ENCODE data around the gene CDH13.

DNA sequence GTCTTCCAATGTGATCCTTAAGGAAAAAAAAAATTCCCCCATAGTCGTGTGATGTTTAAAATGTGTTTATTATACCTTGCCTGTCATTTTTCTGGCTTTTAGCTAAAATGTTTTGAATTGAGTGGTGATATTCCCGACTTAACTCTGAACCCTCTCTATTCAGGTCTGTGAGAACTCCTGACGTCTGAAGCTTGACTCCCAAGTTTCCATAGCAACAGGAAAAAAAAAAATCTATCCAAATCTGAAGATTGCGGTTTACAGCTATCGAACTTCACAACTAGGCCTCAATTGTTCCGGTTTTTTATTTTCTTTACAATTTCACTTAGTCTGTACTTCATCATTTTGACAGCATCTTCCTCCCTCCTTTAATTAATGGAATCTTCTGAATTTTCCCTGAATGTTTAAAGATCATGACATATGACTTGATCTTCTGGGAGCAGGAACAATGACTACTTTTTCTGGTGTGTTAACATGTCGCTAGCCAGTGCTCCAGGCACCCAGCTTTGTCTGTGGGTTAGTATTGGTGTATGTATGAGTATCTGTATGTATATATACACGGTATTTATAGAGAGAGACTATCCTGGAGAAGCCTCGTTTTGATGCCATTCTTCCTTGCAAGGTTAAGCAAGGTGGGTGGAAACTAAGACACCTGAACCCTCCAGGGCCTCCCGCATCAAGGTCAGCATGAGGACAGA, 1168.2 kb downstream of the CDH13 start:
- TF ChIP-seq, protein P1, sequence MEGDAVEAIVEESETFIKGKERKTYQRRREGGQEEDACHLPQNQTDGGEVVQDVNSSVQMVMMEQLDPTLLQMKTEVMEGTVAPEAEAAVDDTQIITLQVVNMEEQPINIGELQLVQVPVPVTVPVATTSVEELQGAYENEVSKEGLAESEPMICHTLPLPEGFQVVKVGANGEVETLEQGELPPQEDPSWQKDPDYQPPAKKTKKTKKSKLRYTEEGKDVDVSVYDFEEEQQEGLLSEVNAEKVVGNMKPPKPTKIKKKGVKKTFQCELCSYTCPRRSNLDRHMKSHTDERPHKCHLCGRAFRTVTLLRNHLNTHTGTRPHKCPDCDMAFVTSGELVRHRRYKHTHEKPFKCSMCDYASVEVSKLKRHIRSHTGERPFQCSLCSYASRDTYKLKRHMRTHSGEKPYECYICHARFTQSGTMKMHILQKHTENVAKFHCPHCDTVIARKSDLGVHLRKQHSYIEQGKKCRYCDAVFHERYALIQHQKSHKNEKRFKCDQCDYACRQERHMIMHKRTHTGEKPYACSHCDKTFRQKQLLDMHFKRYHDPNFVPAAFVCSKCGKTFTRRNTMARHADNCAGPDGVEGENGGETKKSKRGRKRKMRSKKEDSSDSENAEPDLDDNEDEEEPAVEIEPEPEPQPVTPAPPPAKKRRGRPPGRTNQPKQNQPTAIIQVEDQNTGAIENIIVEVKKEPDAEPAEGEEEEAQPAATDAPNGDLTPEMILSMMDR (conservative IDR thresholded peaks at IDR 0.05; ENCODE audit: low read length): no peak
- TF ChIP-seq EZH2phosphoT487 (IDR thresholded peaks at IDR 0.05; ENCODE audit: borderline replicate concordance, low read depth, low read length): no peak

All from OCI-LY7 (cell line).